ENCODE results near the gene CACNA1C.
A peak's percentile ranks its signal among the peaks of the same experiment; 100 is the strongest.

The CACNA1C gene

GRCh38 chr12:2256915-2257314, 204.1 kb downstream of the CACNA1C start:
- Histone ChIP-seq H3K9ac (no peak overlapping the region), H3K27ac (no peak overlapping the region), H3K4me3 (no peak overlapping the region), H3K9me3 (replicated peaks in 1 of 11) (peaks cover 12 to 38% (median 22%) of the 10 kb centered on the region in 11 experiments), H3K4me1 (peaks cover 18 to 28% (median 24%) of the 10 kb centered on the region in 10 experiments), H3K4me2 (no peak overlapping the region), H3K27me3 (no peaks in the 10 kb centered on the region), H3K36me3 (no peaks in the 10 kb centered on the region), H4K20me1 (no peaks in the 10 kb centered on the region)
- no peak for TF ChIP-seq Cebpa-rat (IDR thresholded peaks at IDR 0.05)

- Histone ChIP-seq H3K36me3 (no peaks in the 10 kb centered on the region), H3K4me3 (no peak overlapping the region), H3K4me1 (peaks cover 18 to 24% (median 22%) of the 10 kb centered on the region in 10 experiments), H3K4me2 (no peak overlapping the region), H3K27ac (no peak overlapping the region), H3K9ac (no peak overlapping the region), H3K27me3 (no peaks in the 10 kb centered on the region), H3K9me3 (replicated peaks in 1 of 11) (peaks cover 12 to 33% (median 22%) of the 10 kb centered on the region in 11 experiments), H4K20me1 (no peaks in the 10 kb centered on the region)
- TF ChIP-seq Cebpa-rat (IDR thresholded peaks at IDR 0.05) = no peak
Observed at GRCh38 chr12:2258025-2258424, 205.2 kb downstream of the CACNA1C start.

GRCh38 chr12:2259369-2259768, 206.6 kb downstream of the CACNA1C start:
- Histone ChIP-seq H3K4me3 (no peak overlapping the region), H3K27ac (peak overlapping the region in 4 of 11 experiments; percentile 2 to 33 (median 14); a peak in 6 of 22 replicates), H3K9ac (peak overlapping the region in 3 of 11 experiments; percentile 12 to 46 (median 16); a peak in 4 of 22 replicates), H3K9me3 (replicated peaks in 1 of 11) (peaks cover 12 to 23% (median 16%) of the 10 kb centered on the region in 11 experiments), H3K4me2 (peak overlapping the region; percentile 28 to 69 (median 62)), H4K20me1 (no peaks in the 10 kb centered on the region), H3K36me3 (no peaks in the 10 kb centered on the region), H3K27me3 (no peaks in the 10 kb centered on the region), H3K4me1 (peaks cover 18 to 30% (median 28%) of the 10 kb centered on the region in 10 experiments)
- TF ChIP-seq Cebpa-rat (IDR thresholded peaks at IDR 0.05) = no peak

GRCh38 chr12:2260441-2260840, 207.7 kb downstream of the CACNA1C start:
- H3K9ac ChIP-seq = no peak overlapping the region
- H4K20me1 ChIP-seq = no peaks in the 10 kb centered on the region
- H3K36me3 ChIP-seq = no peaks in the 10 kb centered on the region
- no peak overlapping the region for H3K27ac ChIP-seq
- peak overlapping the region in 5 of 11 experiments; percentile 28 to 67 (median 64); a peak in 7 of 22 replicates for H3K4me2 ChIP-seq
- peaks cover 18 to 41% (median 39%) of the 10 kb centered on the region in 10 experiments for H3K4me1 ChIP-seq
- no peak for TF ChIP-seq Cebpa-rat (IDR thresholded peaks at IDR 0.05)
- peaks cover 5 to 12% (median 6%) of the 10 kb centered on the region in 11 experiments for H3K9me3 ChIP-seq (replicated peaks in 1 of 11)
- H3K4me3 ChIP-seq = no peak overlapping the region
- H3K27me3 ChIP-seq = no peaks in the 10 kb centered on the region

- no peak overlapping the region for H3K4me2 ChIP-seq
- TF ChIP-seq Cebpa-rat (IDR thresholded peaks at IDR 0.05) = no peak
- peaks cover 18 to 48% (median 45%) of the 10 kb centered on the region in 10 experiments for H3K4me1 ChIP-seq
Observed at GRCh38 chr12:2261708-2262107, 208.9 kb downstream of the CACNA1C start.

GRCh38 chr12:2262449-2262848, 209.7 kb downstream of the CACNA1C start:
- Histone ChIP-seq H3K4me1 (peaks cover 18 to 48% (median 45%) of the 10 kb centered on the region in 10 experiments), H3K4me3 (no peak overlapping the region), H3K27me3 (no peaks in the 10 kb centered on the region), H3K4me2 (no peak overlapping the region), H3K27ac (no peak overlapping the region), H3K9ac (no peak overlapping the region), H3K9me3 (replicated peaks in 1 of 11) (no peaks in the 10 kb centered on the region), H4K20me1 (no peaks in the 10 kb centered on the region), H3K36me3 (no peaks in the 10 kb centered on the region)
- no peak for TF ChIP-seq Cebpa-rat (IDR thresholded peaks at IDR 0.05)

More at GRCh38 chr12:2261708-2262107, 208.9 kb downstream of the CACNA1C start:
- H3K4me3 ChIP-seq = no peak overlapping the region
- H3K27ac ChIP-seq = no peak overlapping the region
- H3K9me3 ChIP-seq (replicated peaks in 1 of 11) = 0 out of 22 replicates have a peak, but pooled peaks cover 0 to 6% (median 0%) of the 10 kb centered on the region in 11 experiments
- H3K36me3 ChIP-seq = no peaks in the 10 kb centered on the region
- H3K27me3 ChIP-seq = no peaks in the 10 kb centered on the region
- H4K20me1 ChIP-seq = no peaks in the 10 kb centered on the region
- no peak overlapping the region for H3K9ac ChIP-seq

GRCh38 chr12:2263901-2264300, 211.1 kb downstream of the CACNA1C start:
- Histone ChIP-seq H3K27me3 (no peaks in the 10 kb centered on the region), H3K4me3 (no peak overlapping the region), H3K9ac (no peak overlapping the region), H3K9me3 (replicated peaks in 1 of 11) (no peaks in the 10 kb centered on the region), H3K4me2 (peak overlapping the region in 9 of 11 experiments; percentile 46 to 76 (median 62); a peak in 13 of 22 replicates), H3K27ac (no peak overlapping the region), H3K4me1 (peaks cover 16 to 42% (median 39%) of the 10 kb centered on the region in 10 experiments), H3K36me3 (no peaks in the 10 kb centered on the region), H4K20me1 (no peaks in the 10 kb centered on the region)
- TF ChIP-seq Cebpa-rat (IDR thresholded peaks at IDR 0.05) = no peak

GRCh38 chr12:2264651-2265232, 212.0 kb downstream of the CACNA1C start:
- Histone ChIP-seq H3K9me3 (replicated peaks in 1 of 11) (no peaks in the 10 kb centered on the region), H3K27ac (no peak overlapping the region), H3K4me1 (peaks cover 7 to 33% (median 31%) of the 10 kb centered on the region in 10 experiments)

GRCh38 chr12:2265461-2266167, 212.8 kb downstream of the CACNA1C start:
- Histone ChIP-seq H3K36me3 (no peaks in the 10 kb centered on the region), H3K4me2 (peak overlapping the region in 10 of 11 experiments; percentile 8 to 76 (median 62); a peak in 19 of 22 replicates), H3K27me3 (no peaks in the 10 kb centered on the region), H3K4me1 (peaks cover 0 to 29% (median 24%) of the 10 kb centered on the region in 10 experiments; a peak in 17 of 20 replicates), H3K9ac (no peak overlapping the region), H3K4me3 (no peak overlapping the region), H3K27ac (no peak overlapping the region), H4K20me1 (no peaks in the 10 kb centered on the region), H3K9me3 (replicated peaks in 1 of 11) (no peaks in the 10 kb centered on the region)
- no peak for TF ChIP-seq Cebpa-rat (IDR thresholded peaks at IDR 0.05)

More at GRCh38 chr12:2264651-2265232, 212.0 kb downstream of the CACNA1C start:
- H3K27me3 ChIP-seq = no peaks in the 10 kb centered on the region
- no peak for TF ChIP-seq Cebpa-rat (IDR thresholded peaks at IDR 0.05)
- no peaks in the 10 kb centered on the region for H4K20me1 ChIP-seq
- H3K36me3 ChIP-seq = no peaks in the 10 kb centered on the region
- no peak overlapping the region for H3K4me3 ChIP-seq
- H3K4me2 ChIP-seq = peak overlapping the region in 10 of 11 experiments; percentile 8 to 76 (median 62); a peak in 19 of 22 replicates
- H3K9ac ChIP-seq = no peak overlapping the region
